Measurements from ENCODE around the gene MYRFL.

The MYRFL gene

DNA sequence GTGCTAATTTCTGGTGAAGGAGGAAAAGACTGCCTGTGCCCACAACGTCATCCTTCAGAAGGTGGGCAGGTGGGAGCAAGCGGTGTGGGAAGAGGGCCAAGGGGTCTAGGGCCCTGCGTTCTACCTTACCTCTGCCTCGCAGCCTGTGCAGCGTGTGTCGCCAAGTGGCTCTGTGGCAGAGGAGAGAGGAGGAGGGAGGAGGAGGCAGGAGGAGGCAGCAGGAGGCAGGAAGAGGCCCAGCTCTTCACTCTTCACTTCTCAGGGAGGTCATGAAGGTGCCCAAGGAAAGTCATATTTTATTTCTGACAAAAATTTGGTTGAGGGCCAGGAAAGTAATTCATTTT lies 177.9 kb downstream of the MYRFL start:
- Histone ChIP-seq H3K27ac (ENCODE audit: low read depth, low read length) (no peak overlapping the region), H3K4me2 (ENCODE audit: low read length) (no peak overlapping the region), H3K36me3 (ENCODE audit: control insufficient read depth, low read length) (no peaks in the 10 kb centered on the region; the same call in 1 of the 2 replicates), H3K79me2 (ENCODE audit: control insufficient read depth, low read length) (no peaks in the 10 kb centered on the region), H4K20me1 (ENCODE audit: control insufficient read depth, insufficient read depth, low read depth, low read length) (no peaks in the 10 kb centered on the region), H3K27me3 (ENCODE audit: control insufficient read depth, low read length) (no peaks in the 10 kb centered on the region), H3K9me2 (replicated peaks; ENCODE audit: control insufficient read depth, low read length) (no peaks in the 10 kb centered on the region), H3F3A (ENCODE audit: control insufficient read depth, insufficient read depth) (peaks cover 9% of the 10 kb centered on the region; the same call in 1 of the 2 replicates), H3K9me3 (ENCODE audit: control insufficient read depth, insufficient read depth, low read length) (peaks cover 7% of the 10 kb centered on the region; the same call in 1 of the 2 replicates), H3K4me1 (ENCODE audit: control insufficient read depth, low read length) (peaks cover 51% of the 10 kb centered on the region), H3K4me3 (ENCODE audit: low read length) (no peak overlapping the region)
- TF ChIP-seq EZH2phosphoT487 (IDR thresholded peaks at IDR 0.05; ENCODE audit: borderline replicate concordance, low read length): no peak
- TF ChIP-seq, protein P1, sequence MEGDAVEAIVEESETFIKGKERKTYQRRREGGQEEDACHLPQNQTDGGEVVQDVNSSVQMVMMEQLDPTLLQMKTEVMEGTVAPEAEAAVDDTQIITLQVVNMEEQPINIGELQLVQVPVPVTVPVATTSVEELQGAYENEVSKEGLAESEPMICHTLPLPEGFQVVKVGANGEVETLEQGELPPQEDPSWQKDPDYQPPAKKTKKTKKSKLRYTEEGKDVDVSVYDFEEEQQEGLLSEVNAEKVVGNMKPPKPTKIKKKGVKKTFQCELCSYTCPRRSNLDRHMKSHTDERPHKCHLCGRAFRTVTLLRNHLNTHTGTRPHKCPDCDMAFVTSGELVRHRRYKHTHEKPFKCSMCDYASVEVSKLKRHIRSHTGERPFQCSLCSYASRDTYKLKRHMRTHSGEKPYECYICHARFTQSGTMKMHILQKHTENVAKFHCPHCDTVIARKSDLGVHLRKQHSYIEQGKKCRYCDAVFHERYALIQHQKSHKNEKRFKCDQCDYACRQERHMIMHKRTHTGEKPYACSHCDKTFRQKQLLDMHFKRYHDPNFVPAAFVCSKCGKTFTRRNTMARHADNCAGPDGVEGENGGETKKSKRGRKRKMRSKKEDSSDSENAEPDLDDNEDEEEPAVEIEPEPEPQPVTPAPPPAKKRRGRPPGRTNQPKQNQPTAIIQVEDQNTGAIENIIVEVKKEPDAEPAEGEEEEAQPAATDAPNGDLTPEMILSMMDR (IDR thresholded peaks at IDR 0.05; ENCODE audit: low read depth, low read length, poor library complexity, severe bottlenecking): no peak

DNA sequence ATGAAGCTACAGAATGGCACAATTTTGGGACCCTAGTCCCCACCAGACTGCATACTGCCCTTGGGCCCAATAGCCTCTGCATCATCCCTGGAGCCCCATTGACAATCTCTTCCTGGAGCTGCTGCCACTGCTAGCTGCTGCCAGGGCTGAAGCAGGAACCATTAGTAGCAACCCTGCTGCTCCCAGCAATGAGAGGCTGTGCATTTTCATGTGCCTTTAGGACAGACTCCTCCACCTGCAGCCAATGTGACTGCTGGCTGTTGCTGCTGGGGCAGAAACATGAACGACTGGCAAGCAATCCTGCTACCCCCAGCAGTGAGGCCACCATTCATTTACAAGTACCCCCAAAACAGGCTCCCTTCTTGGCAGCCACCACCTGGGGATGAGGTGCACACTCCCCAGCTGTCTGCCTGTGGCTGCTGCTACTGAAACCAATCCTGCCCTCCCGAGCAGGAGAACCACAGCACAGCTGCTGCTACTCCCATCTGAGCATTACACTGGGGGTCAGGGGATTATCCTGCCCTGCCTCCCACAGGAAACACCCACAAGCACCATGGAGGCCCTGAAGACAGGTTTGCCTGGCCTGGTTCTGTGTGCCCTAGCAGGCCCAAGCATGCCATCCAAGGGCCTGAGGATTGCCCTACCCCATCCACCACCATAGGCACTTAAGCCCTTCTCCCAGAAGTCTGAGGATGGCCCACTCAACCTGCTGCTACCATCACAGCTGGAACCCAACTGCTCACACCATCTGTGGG lies 181.0 kb downstream of the MYRFL start:
- Histone ChIP-seq H3K79me2 (ENCODE audit: control insufficient read depth, low read length) (no peaks in the 10 kb centered on the region), H3K4me3 (ENCODE audit: low read length) (no peak overlapping the region), H3K36me3 (ENCODE audit: control insufficient read depth, low read length) (no peaks in the 10 kb centered on the region; the same call in 1 of the 2 replicates), H4K20me1 (ENCODE audit: control insufficient read depth, insufficient read depth, low read depth, low read length) (no peaks in the 10 kb centered on the region), H3K9me2 (replicated peaks; ENCODE audit: control insufficient read depth, low read length) (no peaks in the 10 kb centered on the region), H3K27me3 (ENCODE audit: control insufficient read depth, low read length) (no peaks in the 10 kb centered on the region), H3K4me2 (ENCODE audit: low read length) (no peak overlapping the region), H3K9me3 (ENCODE audit: control insufficient read depth, insufficient read depth, low read length) (peaks cover 24% of the 10 kb centered on the region; the same call in 1 of the 2 replicates), H3F3A (ENCODE audit: control insufficient read depth, insufficient read depth) (no peaks in the 10 kb centered on the region), H3K4me1 (ENCODE audit: control insufficient read depth, low read length) (peaks cover 27% of the 10 kb centered on the region), H3K27ac (ENCODE audit: low read depth, low read length) (no peak overlapping the region)
- TF ChIP-seq, protein P1 (IDR thresholded peaks at IDR 0.05; ENCODE audit: low read depth, low read length, poor library complexity, severe bottlenecking): no peak
- TF ChIP-seq EZH2phosphoT487 (IDR thresholded peaks at IDR 0.05; ENCODE audit: borderline replicate concordance, low read length): no peak

DNA sequence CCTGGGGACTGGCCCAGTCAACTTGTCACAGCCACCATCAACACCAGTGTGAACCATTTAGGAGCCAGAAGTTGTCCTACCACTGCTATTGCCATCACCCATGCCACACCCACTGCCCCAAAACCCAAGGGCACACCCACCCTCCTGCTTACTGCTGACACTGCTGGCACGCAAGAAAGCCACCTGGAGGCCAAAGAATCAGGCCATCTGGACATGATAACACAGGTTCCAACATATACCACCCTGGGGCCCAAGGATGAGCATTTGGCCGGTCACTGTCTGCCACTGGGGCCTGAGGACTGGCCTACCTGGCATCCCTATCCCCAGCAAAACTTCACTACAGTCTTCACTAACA lies 181.6 kb downstream of the MYRFL start:
- H3K79me2 ChIP-seq (ENCODE audit: control insufficient read depth, low read length): no peaks in the 10 kb centered on the region
- no peaks in the 10 kb centered on the region for H3F3A ChIP-seq (ENCODE audit: control insufficient read depth, insufficient read depth)
- H3K9me3 ChIP-seq (ENCODE audit: control insufficient read depth, insufficient read depth, low read length): peaks cover 24% of the 10 kb centered on the region; the same call in 1 of the 2 replicates
- H3K4me2 ChIP-seq (ENCODE audit: low read length): no peak overlapping the region
- TF ChIP-seq, protein P1 (IDR thresholded peaks at IDR 0.05; ENCODE audit: low read depth, low read length, poor library complexity, severe bottlenecking): no peak
- no peak for TF ChIP-seq EZH2phosphoT487 (IDR thresholded peaks at IDR 0.05; ENCODE audit: borderline replicate concordance, low read length)
- H4K20me1 ChIP-seq (ENCODE audit: control insufficient read depth, insufficient read depth, low read depth, low read length): no peaks in the 10 kb centered on the region
- no peaks in the 10 kb centered on the region for H3K9me2 ChIP-seq (replicated peaks; ENCODE audit: control insufficient read depth, low read length)
- H3K36me3 ChIP-seq (ENCODE audit: control insufficient read depth, low read length): no peaks in the 10 kb centered on the region; the same call in 1 of the 2 replicates
- no peaks in the 10 kb centered on the region for H3K27me3 ChIP-seq (ENCODE audit: control insufficient read depth, low read length)
- no peak overlapping the region for H3K4me3 ChIP-seq (ENCODE audit: low read length)
- H3K4me1 ChIP-seq (ENCODE audit: control insufficient read depth, low read length): peaks cover 22% of the 10 kb centered on the region
- H3K27ac ChIP-seq (ENCODE audit: low read depth, low read length): no peak overlapping the region

All from DOHH2 (cell line).